DOHH2 (cell line): ENCODE measurements around the gene LDHA.

ENCODE experiments used
- H3F3A ChIP-seq: fragments of 200-600 bp; sonication (generic), shearing (Covaris generic); 2 replicates; pipeline ENCODE4 v1.6.0; 2016; ENCODE audit warnings: antibody characterized with exemption, mild to moderate bottlenecking; ENCODE audit not compliant: control insufficient read depth, insufficient read depth
- H3K27ac ChIP-seq: fragments of 200-600 bp; sonication (generic); 2 replicates; pipeline ENCODE4 v1.5.1; 2014; ENCODE audit warnings: low read depth, mild to moderate bottlenecking, low read length, moderate library complexity
- H3K27me3 ChIP-seq: fragments of 200-600 bp; sonication (generic); 2 replicates; pipeline ENCODE4 v1.6.1; 2014; ENCODE audit warnings: mild to moderate bottlenecking, low read length, mixed read lengths; ENCODE audit not compliant: control insufficient read depth
- H3K36me3 ChIP-seq: fragments of 200-600 bp; sonication (generic); 2 replicates; pipeline ENCODE4 v1.6.1; 2014; ENCODE audit warnings: mild to moderate bottlenecking, low read length, moderate library complexity, mixed read lengths; ENCODE audit not compliant: control insufficient read depth
- H3K4me1 ChIP-seq: fragments of 200-600 bp; sonication (generic); 2 replicates; pipeline ENCODE4 v1.6.1; 2014; ENCODE audit warnings: mild to moderate bottlenecking, low read length, mixed read lengths; ENCODE audit not compliant: control insufficient read depth
- H3K4me2 ChIP-seq: fragments of 200-600 bp; sonication (generic); 2 replicates; pipeline ENCODE4 v1.6.0; 2014; ENCODE audit warnings: mild to moderate bottlenecking, low read length, moderate library complexity
- H3K4me3 ChIP-seq: fragments of 200-600 bp; sonication (generic); 2 replicates; pipeline ENCODE4 v1.5.1; 2014; ENCODE audit warnings: mild to moderate bottlenecking, low read length, mixed read lengths
- H3K79me2 ChIP-seq: fragments of 200-600 bp; sonication (generic); 2 replicates; pipeline ENCODE4 v1.6.1; 2014; ENCODE audit warnings: mild to moderate bottlenecking, low read length, mixed read lengths; ENCODE audit not compliant: control insufficient read depth
- H3K9me2 ChIP-seq: fragments of 200-600 bp; sonication (generic); replicated peaks from 2 replicates; pipeline ENCODE4 v1.6.1; 2014; ENCODE audit warnings: mild to moderate bottlenecking, low read length, mixed read lengths; ENCODE audit not compliant: control insufficient read depth
- H3K9me3 ChIP-seq: fragments of 200-600 bp; sonication (generic); 2 replicates; pipeline ENCODE4 v1.6.1; 2014; ENCODE audit warnings: antibody characterized with exemption, low read length, mixed read lengths; ENCODE audit not compliant: control insufficient read depth, insufficient read depth
- H4K20me1 ChIP-seq: fragments of 200-600 bp; sonication (generic); 2 replicates; pipeline ENCODE4 v1.6.0; 2014; ENCODE audit warnings: low read depth, mild to moderate bottlenecking, antibody characterized with exemption, low read length, moderate library complexity; ENCODE audit not compliant: control insufficient read depth, insufficient read depth
- EZH2phosphoT487 ChIP-seq: fragments of 200-600 bp; sonication (generic); IDR thresholded peaks from 2 replicates; pipeline ENCODE4 v1.6.1; 2017; ENCODE audit warnings: borderline replicate concordance, mild to moderate bottlenecking, antibody characterized with exemption, low read length, moderate library complexity, mixed read lengths
- TF ChIP-seq, protein P1 (sequence below): fragments of 200-600 bp; sonication (generic); IDR thresholded peaks from one replicate; pipeline ENCODE4 v1.5.1; 2014; ENCODE audit warnings: antibody characterized with exemption, mild to moderate bottlenecking, low read depth, low read length; ENCODE audit not compliant: poor library complexity, severe bottlenecking

LDHA gene

GRCh38 chr11:18408558-18409291, 14.4 kb downstream of the LDHA start:
- no peak overlapping the region for H3K27ac ChIP-seq
- peaks cover 6% of the 10 kb centered on the region for H3K4me1 ChIP-seq
- H3K4me2 ChIP-seq = no peak overlapping the region
- H3F3A ChIP-seq = peaks cover 66% of the 10 kb centered on the region
- no peaks in the 10 kb centered on the region for H4K20me1 ChIP-seq
- TF ChIP-seq EZH2phosphoT487 = no peak
- TF ChIP-seq, protein P1, sequence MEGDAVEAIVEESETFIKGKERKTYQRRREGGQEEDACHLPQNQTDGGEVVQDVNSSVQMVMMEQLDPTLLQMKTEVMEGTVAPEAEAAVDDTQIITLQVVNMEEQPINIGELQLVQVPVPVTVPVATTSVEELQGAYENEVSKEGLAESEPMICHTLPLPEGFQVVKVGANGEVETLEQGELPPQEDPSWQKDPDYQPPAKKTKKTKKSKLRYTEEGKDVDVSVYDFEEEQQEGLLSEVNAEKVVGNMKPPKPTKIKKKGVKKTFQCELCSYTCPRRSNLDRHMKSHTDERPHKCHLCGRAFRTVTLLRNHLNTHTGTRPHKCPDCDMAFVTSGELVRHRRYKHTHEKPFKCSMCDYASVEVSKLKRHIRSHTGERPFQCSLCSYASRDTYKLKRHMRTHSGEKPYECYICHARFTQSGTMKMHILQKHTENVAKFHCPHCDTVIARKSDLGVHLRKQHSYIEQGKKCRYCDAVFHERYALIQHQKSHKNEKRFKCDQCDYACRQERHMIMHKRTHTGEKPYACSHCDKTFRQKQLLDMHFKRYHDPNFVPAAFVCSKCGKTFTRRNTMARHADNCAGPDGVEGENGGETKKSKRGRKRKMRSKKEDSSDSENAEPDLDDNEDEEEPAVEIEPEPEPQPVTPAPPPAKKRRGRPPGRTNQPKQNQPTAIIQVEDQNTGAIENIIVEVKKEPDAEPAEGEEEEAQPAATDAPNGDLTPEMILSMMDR = no peak
- no peaks in the 10 kb centered on the region for H3K79me2 ChIP-seq
- no peaks in the 10 kb centered on the region for H3K27me3 ChIP-seq
- H3K4me3 ChIP-seq = no peak overlapping the region
- no peaks in the 10 kb centered on the region for H3K9me2 ChIP-seq
- no peaks in the 10 kb centered on the region for H3K9me3 ChIP-seq
- H3K36me3 ChIP-seq = peaks cover 48% of the 10 kb centered on the region

- Histone ChIP-seq H3F3A (peaks cover 3% of the 10 kb centered on the region; the same call in 1 of the 2 replicates), H3K27me3 (no peaks in the 10 kb centered on the region), H3K36me3 (no peaks in the 10 kb centered on the region), H3K9me2 (no peaks in the 10 kb centered on the region), H3K9me3 (no peaks in the 10 kb centered on the region), H3K79me2 (no peaks in the 10 kb centered on the region), H3K4me2 (no peak overlapping the region), H3K4me3 (no peak overlapping the region), H4K20me1 (no peaks in the 10 kb centered on the region), H3K4me1 (peaks cover 13% of the 10 kb centered on the region), H3K27ac (no peak overlapping the region)
- TF ChIP-seq EZH2phosphoT487 = no peak
- TF ChIP-seq, protein P1 = no peak
Measured at GRCh38 chr11:18416459-18416858, 22.1 kb downstream of the LDHA start.

- Histone ChIP-seq H3K36me3 (no peaks in the 10 kb centered on the region), H3K79me2 (no peaks in the 10 kb centered on the region), H4K20me1 (no peaks in the 10 kb centered on the region), H3K9me3 (no peaks in the 10 kb centered on the region), H3K9me2 (no peaks in the 10 kb centered on the region), H3K27me3 (no peaks in the 10 kb centered on the region), H3K27ac (no peak overlapping the region), H3K4me3 (no peak overlapping the region), H3F3A (peaks cover 3% of the 10 kb centered on the region; the same call in 1 of the 2 replicates), H3K4me2 (no peak overlapping the region), H3K4me1 (peaks cover 6% of the 10 kb centered on the region)
- TF ChIP-seq, protein P1 = no peak
- TF ChIP-seq EZH2phosphoT487 = no peak
Measured at GRCh38 chr11:18419040-18419439, 24.7 kb downstream of the LDHA start.
